Hepatocyte (in vitro differentiated cells): ENCODE measurements around the gene KMT2E. TPM values are rescaled to one million over a fixed set of nuclear protein-coding genes. Genes with fewer than 3 reads are reported as not detected.

ENCODE experiments used
- DNase-seq: peaks from one replicate; pipeline ENCODE4 v3.0.0-alpha.2; 2016; ENCODE audit warnings: low spot score
- H2AFZ ChIP-seq: fragments of 200-600 bp; sonication (generic); 2 replicates; pipeline ENCODE4 v1.6.0; 2016; ENCODE audit warnings: antibody characterized with exemption, mild to moderate bottlenecking
- H3K27ac ChIP-seq: fragments of 200-600 bp; sonication (generic); 2 replicates; pipeline ENCODE4 v1.5.1; 2016; ENCODE audit warnings: mild to moderate bottlenecking
- H3K27me3 ChIP-seq: fragments of 200-600 bp; sonication (generic); 2 replicates; pipeline ENCODE4 v1.6.1; 2016
- H3K36me3 ChIP-seq: fragments of 200-600 bp; sonication (generic); replicated peaks from 2 replicates; pipeline ENCODE4 v1.5.1; 2016; ENCODE audit warnings: low read depth; ENCODE audit not compliant: insufficient read depth
- H3K4me1 ChIP-seq: fragments of 200-600 bp; sonication (generic); 2 replicates; pipeline ENCODE4 v1.5.1; 2016; ENCODE audit warnings: mild to moderate bottlenecking, moderate library complexity; ENCODE audit not compliant: insufficient read depth
- H3K4me2 ChIP-seq: fragments of 200-600 bp; sonication (generic); 2 replicates; pipeline ENCODE4 v1.6.0; 2016
- H3K4me3 ChIP-seq: fragments of 200-600 bp; sonication (generic); 2 replicates; pipeline ENCODE4 v1.5.1; 2016; ENCODE audit warnings: mild to moderate bottlenecking
- H3K79me2 ChIP-seq: fragments of 200-600 bp; sonication (generic); 2 replicates; pipeline ENCODE4 v1.6.0; 2017; ENCODE audit warnings: mild to moderate bottlenecking
- H3K9me2 ChIP-seq: fragments of 200-600 bp; sonication (generic); replicated peaks from 2 replicates; pipeline ENCODE4 v1.6.0; 2017; ENCODE audit warnings: mild to moderate bottlenecking; ENCODE audit not compliant: insufficient read depth
- H3K9me3 ChIP-seq: fragments of 200-600 bp; sonication (generic); 2 replicates; pipeline ENCODE4 v1.5.1; 2016; ENCODE audit warnings: low read depth, mild to moderate bottlenecking
- H4K20me1 ChIP-seq: fragments of 200-600 bp; sonication (generic); 2 replicates; pipeline ENCODE4 v1.6.0; 2016; ENCODE audit warnings: mild to moderate bottlenecking; ENCODE audit not compliant: insufficient read depth, poor library complexity, severe bottlenecking
- EZH2 ChIP-seq: fragments of 200-600 bp; sonication (generic); IDR thresholded peaks from 2 replicates; pipeline ENCODE4 v1.6.1; 2016; ENCODE audit warnings: antibody characterized with exemption, mild to moderate bottlenecking, borderline replicate concordance
- EZH2phosphoT487 ChIP-seq: fragments of 200-600 bp; sonication (generic); IDR thresholded peaks from one replicate; pipeline ENCODE4 v1.6.1; 2018; ENCODE audit warnings: antibody characterized with exemption, mild to moderate bottlenecking, low read depth, moderate library complexity; ENCODE audit not compliant: unreplicated experiment, severe bottlenecking
- WGBS: methylation state at CpG from one replicate; pipeline ENCODE4 v1.1.6; 2016; ENCODE audit warnings: low lambda C conversion rate; ENCODE audit errors: missing lambda C conversion rate; 5-methylcytosine and 5-hydroxymethylcytosine counted together
- polyA plus RNA-seq: library from polyadenylated mRNA; unstranded; fragments of >200 nt; fragmentation: Nextera tagmentation; extraction: Ambion mirVana; gene quantifications from 2 replicates; pipeline ENCODE4 v1.2.1, GENCODE V29; 2016
- total RNA-seq: library from RNA; depleted of rRNA; stranded (reverse); fragments of >200 nt; gene quantifications from 2 replicates; pipeline ENCODE4 v1.2.3, GENCODE V29; 2014
- TF ChIP-seq, protein P1 (sequence below): fragments of 200-600 bp; sonication (generic); IDR thresholded peaks from 2 replicates; pipeline ENCODE4 v1.5.1; 2016; ENCODE audit warnings: antibody characterized with exemption, mild to moderate bottlenecking; ENCODE audit not compliant: poor library complexity

The KMT2E gene
- total and polyA plus RNA-seq, 2 experiments from 2014 or later = 69.7 to 70.8 TPM

DNA sequence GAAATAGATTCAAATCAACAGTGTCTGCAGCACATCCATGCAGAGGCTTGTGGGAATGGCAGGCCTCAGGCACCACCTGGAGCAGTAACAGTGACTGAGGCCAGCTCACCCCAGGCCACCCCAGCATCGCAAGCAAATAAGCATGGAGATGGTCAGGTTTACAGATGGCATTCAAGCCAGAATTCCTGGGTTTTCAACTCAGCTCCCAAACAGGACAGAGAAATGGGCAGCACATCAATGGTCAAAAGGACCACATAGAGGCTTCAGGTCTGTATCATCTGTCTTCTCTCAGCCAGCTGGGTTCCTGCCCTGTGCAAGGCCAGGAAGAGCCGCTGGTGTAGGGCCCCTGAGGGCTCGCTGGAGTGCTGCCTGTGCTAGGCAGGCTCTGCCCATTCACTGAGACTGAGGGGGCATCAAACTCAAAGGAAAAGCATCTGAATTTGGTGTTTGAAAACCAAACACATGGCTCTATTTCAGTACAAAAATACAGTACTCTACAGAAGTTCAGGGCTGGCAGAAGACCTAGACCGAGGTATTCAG, 112.5 kb downstream of the KMT2E start:
- no peaks in the 10 kb centered on the region for H3K27me3 ChIP-seq
- H3K27ac ChIP-seq = no peak overlapping the region
- H2AFZ ChIP-seq = no peak overlapping the region
- no peaks in the 10 kb centered on the region for H3K9me2 ChIP-seq
- no peak overlapping the region for H3K4me3 ChIP-seq
- WGBS = 90% methylated on average over 4 of the region's 4 CpGs
- TF ChIP-seq, protein P1, sequence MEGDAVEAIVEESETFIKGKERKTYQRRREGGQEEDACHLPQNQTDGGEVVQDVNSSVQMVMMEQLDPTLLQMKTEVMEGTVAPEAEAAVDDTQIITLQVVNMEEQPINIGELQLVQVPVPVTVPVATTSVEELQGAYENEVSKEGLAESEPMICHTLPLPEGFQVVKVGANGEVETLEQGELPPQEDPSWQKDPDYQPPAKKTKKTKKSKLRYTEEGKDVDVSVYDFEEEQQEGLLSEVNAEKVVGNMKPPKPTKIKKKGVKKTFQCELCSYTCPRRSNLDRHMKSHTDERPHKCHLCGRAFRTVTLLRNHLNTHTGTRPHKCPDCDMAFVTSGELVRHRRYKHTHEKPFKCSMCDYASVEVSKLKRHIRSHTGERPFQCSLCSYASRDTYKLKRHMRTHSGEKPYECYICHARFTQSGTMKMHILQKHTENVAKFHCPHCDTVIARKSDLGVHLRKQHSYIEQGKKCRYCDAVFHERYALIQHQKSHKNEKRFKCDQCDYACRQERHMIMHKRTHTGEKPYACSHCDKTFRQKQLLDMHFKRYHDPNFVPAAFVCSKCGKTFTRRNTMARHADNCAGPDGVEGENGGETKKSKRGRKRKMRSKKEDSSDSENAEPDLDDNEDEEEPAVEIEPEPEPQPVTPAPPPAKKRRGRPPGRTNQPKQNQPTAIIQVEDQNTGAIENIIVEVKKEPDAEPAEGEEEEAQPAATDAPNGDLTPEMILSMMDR = no peak
- no peak for TF ChIP-seq EZH2phosphoT487
- no peak for TF ChIP-seq EZH2
- H4K20me1 ChIP-seq = no peaks in the 10 kb centered on the region
- no peaks in the 10 kb centered on the region for H3K36me3 ChIP-seq
- H3K9me3 ChIP-seq = no peaks in the 10 kb centered on the region
- H3K4me1 ChIP-seq = no peaks in the 10 kb centered on the region
- no peak for DNase-seq
- no peak overlapping the region for H3K4me2 ChIP-seq
- peaks cover 3% of the 10 kb centered on the region for H3K79me2 ChIP-seq

DNA sequence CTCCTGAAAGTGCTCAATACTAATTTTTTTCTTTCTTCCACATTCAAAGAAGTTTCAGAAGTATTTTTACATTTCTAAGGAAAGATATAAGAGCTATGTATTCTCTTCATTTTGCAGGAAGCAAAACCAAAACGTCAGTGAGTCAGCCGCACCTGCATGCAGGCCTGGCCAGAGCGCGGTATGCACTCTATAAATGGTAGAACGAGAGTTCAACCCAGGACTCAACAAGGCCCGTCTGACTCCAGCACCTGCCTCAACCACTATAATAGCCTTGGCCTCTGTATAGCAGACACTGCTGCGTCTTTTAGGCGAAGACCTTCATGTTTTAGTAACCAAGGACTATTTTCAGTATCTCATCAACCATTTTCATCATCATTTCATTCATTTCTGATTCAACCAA, 113.2 kb downstream of the KMT2E start:
- DNase-seq = no peak
- Histone ChIP-seq H3K4me3 (no peak overlapping the region), H3K9me3 (no peaks in the 10 kb centered on the region), H3K27me3 (no peaks in the 10 kb centered on the region), H3K36me3 (no peaks in the 10 kb centered on the region), H3K27ac (no peak overlapping the region), H3K4me2 (no peak overlapping the region), H2AFZ (no peak overlapping the region), H3K4me1 (no peaks in the 10 kb centered on the region), H4K20me1 (no peaks in the 10 kb centered on the region), H3K79me2 (peaks cover 3% of the 10 kb centered on the region), H3K9me2 (no peaks in the 10 kb centered on the region)
- TF ChIP-seq EZH2phosphoT487 (no peak), EZH2 (no peak)
- TF ChIP-seq, protein P1 = no peak
- 91% methylated on average over 8 of the region's 8 CpGs for WGBS

DNA sequence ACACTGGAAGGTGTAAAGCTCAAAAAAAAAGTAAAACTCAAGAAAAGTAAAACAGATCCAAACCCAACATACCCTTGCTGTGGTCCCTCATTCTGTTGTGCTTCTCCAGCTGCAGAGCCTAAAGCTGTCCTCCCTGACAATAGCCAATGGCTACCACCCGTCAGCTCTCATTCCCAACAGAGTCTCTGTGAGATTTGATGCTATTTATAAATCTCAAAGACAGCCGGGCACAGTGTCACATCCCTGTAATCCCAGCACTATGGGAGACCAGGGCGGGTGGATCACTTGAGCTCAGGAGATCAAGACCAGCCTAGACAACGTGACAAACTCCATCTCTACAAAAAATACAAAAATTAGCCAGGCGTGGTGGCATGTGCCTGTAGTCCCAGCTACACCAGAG, 116.0 kb downstream of the KMT2E start:
- H3K4me2 ChIP-seq = no peak overlapping the region
- TF ChIP-seq EZH2phosphoT487 (no peak), EZH2 (no peak)
- TF ChIP-seq, protein P1 = no peak
- H3K27ac ChIP-seq = no peak overlapping the region
- H3K9me3 ChIP-seq = no peaks in the 10 kb centered on the region
- no peaks in the 10 kb centered on the region for H3K9me2 ChIP-seq
- H3K79me2 ChIP-seq = peaks cover 3% of the 10 kb centered on the region
- no peaks in the 10 kb centered on the region for H4K20me1 ChIP-seq
- H3K27me3 ChIP-seq = no peaks in the 10 kb centered on the region
- H3K4me3 ChIP-seq = no peak overlapping the region
- H3K36me3 ChIP-seq = no peaks in the 10 kb centered on the region
- WGBS = 96% methylated on average over 5 of the region's 5 CpGs
- no peak overlapping the region for H2AFZ ChIP-seq
- no peak for DNase-seq
- no peaks in the 10 kb centered on the region for H3K4me1 ChIP-seq

DNA sequence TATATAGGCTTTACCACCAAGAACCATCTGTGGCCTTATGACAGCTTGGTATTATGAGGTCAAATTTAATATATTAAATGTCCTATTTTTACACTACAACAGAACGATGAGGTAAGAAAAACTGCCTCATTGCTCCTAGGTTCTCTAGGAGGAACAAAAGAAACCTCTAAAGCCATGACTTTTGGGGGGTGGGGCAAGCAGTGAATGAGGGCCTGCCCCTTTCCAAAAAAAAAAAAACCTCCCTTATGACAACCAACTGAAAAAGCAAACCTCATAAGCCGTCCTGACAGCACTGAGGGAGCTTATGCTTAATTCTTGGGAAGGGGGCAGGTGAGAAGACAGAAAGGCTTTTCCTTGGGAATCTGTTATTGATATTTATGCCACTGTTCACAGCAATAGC, 116.6 kb downstream of the KMT2E start:
- Histone ChIP-seq H3K4me1 (no peaks in the 10 kb centered on the region), H3K27me3 (no peaks in the 10 kb centered on the region), H3K4me2 (no peak overlapping the region), H3K4me3 (no peak overlapping the region), H3K79me2 (peaks cover 3% of the 10 kb centered on the region), H3K27ac (no peak overlapping the region), H3K36me3 (no peaks in the 10 kb centered on the region), H2AFZ (no peak overlapping the region), H3K9me3 (no peaks in the 10 kb centered on the region), H3K9me2 (no peaks in the 10 kb centered on the region), H4K20me1 (no peaks in the 10 kb centered on the region)
- no peak for DNase-seq
- no peak for TF ChIP-seq EZH2phosphoT487
- TF ChIP-seq, protein P1 = no peak
- no peak for TF ChIP-seq EZH2
- WGBS = 95% methylated on average over 2 of the region's 2 CpGs
